ENCODE results near the gene IL25.

IL25 gene

GRCh38 chr14:23327947-23328744 is 44.5 kb upstream of the IL25 start:
- no peak overlapping the region for H3K4me3 ChIP-seq (ENCODE audit: low read depth, low read length)
- peak; percentile 78 for TF ChIP-seq CTCF (IDR thresholded peaks at IDR 0.05; ENCODE audit: low read depth, low read length, missing control alignments)
- in situ Hi-C loops (cut with HindIII; ENCODE audit: low sequenced_read_pairs) = loop anchor here (5.0 kb wide), 1 partner anchor 39 kb away; the partner anchor contains the start of gene EFS
- DNase-seq (ENCODE audit: low read depth) = peak; percentile 67

- in situ Hi-C loops (cut with HindIII; ENCODE audit: low sequenced_read_pairs) = no loop called here
Observed at GRCh38 chr14:23335623-23336022, 37.0 kb upstream of the IL25 start.

GRCh38 chr14:23339506-23340268 is 32.9 kb upstream of the IL25 start:
- no peak overlapping the region for H3K4me3 ChIP-seq (ENCODE audit: low read depth, low read length)
- in situ Hi-C loops (cut with HindIII; ENCODE audit: low sequenced_read_pairs) = no loop called here
- DNase-seq (ENCODE audit: low read depth) = no peak
- no peak for TF ChIP-seq CTCF (IDR thresholded peaks at IDR 0.05; ENCODE audit: low read depth, low read length, missing control alignments)

More at GRCh38 chr14:23335623-23336022, 37.0 kb upstream of the IL25 start:
- no peak for DNase-seq (ENCODE audit: low read depth)
- TF ChIP-seq CTCF (IDR thresholded peaks at IDR 0.05; ENCODE audit: low read depth, low read length, missing control alignments) = no peak
- H3K4me3 ChIP-seq (ENCODE audit: low read depth, low read length) = no peak overlapping the region

GRCh38 chr14:23344481-23344880 is 28.1 kb upstream of the IL25 start:
- DNase-seq (ENCODE audit: low read depth) = no peak
- TF ChIP-seq CTCF (IDR thresholded peaks at IDR 0.05; ENCODE audit: low read depth, low read length, missing control alignments) = no peak
- H3K4me3 ChIP-seq (ENCODE audit: low read depth, low read length) = no peak overlapping the region
- in situ Hi-C loops (cut with HindIII; ENCODE audit: low sequenced_read_pairs) = no loop called here

GRCh38 chr14:23345987-23346692 is 26.5 kb upstream of the IL25 start:
- DNase-seq (ENCODE audit: low read depth) = no peak
- TF ChIP-seq CTCF (IDR thresholded peaks at IDR 0.05; ENCODE audit: low read depth, low read length, missing control alignments) = peak; percentile 10
- no peak overlapping the region for H3K4me3 ChIP-seq (ENCODE audit: low read depth, low read length)
- in situ Hi-C loops (cut with HindIII; ENCODE audit: low sequenced_read_pairs) = no loop called here

- no peak for DNase-seq (ENCODE audit: low read depth)
- no peak for TF ChIP-seq CTCF (IDR thresholded peaks at IDR 0.05; ENCODE audit: low read depth, low read length, missing control alignments)
- no peak overlapping the region for H3K4me3 ChIP-seq (ENCODE audit: low read depth, low read length)
- in situ Hi-C loops (cut with HindIII; ENCODE audit: low sequenced_read_pairs) = no loop called here
Observed at GRCh38 chr14:23346693-23347405, 25.8 kb upstream of the IL25 start.
